GM19351 (cell line): ENCODE data around the gene ENKD1.
A peak's percentile ranks its signal among the peaks of the same experiment; 100 is the strongest.

Experiments used
- ATAC-seq: cut with Tn5 transposase; IDR thresholded peaks from one replicate; pipeline ENCODE4 v1.9.1; 2021; ENCODE audit warnings: mild to moderate bottlenecking, moderate library complexity; ENCODE audit not compliant: unreplicated experiment

Gene ENKD1

GRCh38 chr16:67679935-67680897, 13.7 kb upstream of the ENKD1 start:
- ATAC-seq: no peak

GRCh38 chr16:67678354-67679023, 11.9 kb upstream of the ENKD1 start:
- ATAC-seq: no peak

- ATAC-seq: no peak
These were observed 11.2 kb upstream of the ENKD1 start for GRCh38 chr16:67677712-67678111.

- no peak for ATAC-seq
These were observed 10.4 kb upstream of the ENKD1 start for GRCh38 chr16:67676939-67677338.

GRCh38 chr16:67676516-67676915, 10.0 kb upstream of the ENKD1 start:
- ATAC-seq: no peak

- no peak for ATAC-seq
These were observed 9.4 kb upstream of the ENKD1 start for GRCh38 chr16:67675999-67676398.

GRCh38 chr16:67675579-67675935, 9.0 kb upstream of the ENKD1 start:
- no peak for ATAC-seq

- no peak for ATAC-seq
These were observed 8.5 kb upstream of the ENKD1 start for GRCh38 chr16:67674851-67675578.

GRCh38 chr16:67673712-67674580, 7.4 kb upstream of the ENKD1 start:
- no peak for ATAC-seq

GRCh38 chr16:67672739-67673662, 6.5 kb upstream of the ENKD1 start:
- peak; percentile 43 for ATAC-seq

- ATAC-seq: no peak
These were observed 5.8 kb upstream of the ENKD1 start for GRCh38 chr16:67672306-67672705.

GRCh38 chr16:67669499-67670101, 3.0 kb upstream of the ENKD1 start:
- no peak for ATAC-seq

GRCh38 chr16:67668495-67669157, 2.1 kb upstream of the ENKD1 start:
- no peak for ATAC-seq

GRCh38 chr16:67667817-67668494, 1.4 kb upstream of the ENKD1 start:
- peak; percentile 78 for ATAC-seq

GRCh38 chr16:67667453-67667816, 885 bp upstream of the ENKD1 start:
- ATAC-seq: no peak

GRCh38 chr16:67666032-67666551, 458 bp downstream of the ENKD1 start:
- ATAC-seq: peak; percentile 7

- ATAC-seq: no peak
These were observed 952 bp downstream of the ENKD1 start for GRCh38 chr16:67665598-67665997.

- no peak for ATAC-seq
These were observed 1.7 kb downstream of the ENKD1 start for GRCh38 chr16:67664871-67665270.
